ENCODE results near the gene ZNF778. TPM values are rescaled to one million over a fixed set of nuclear protein-coding genes. Genes with fewer than 3 reads are reported as not detected.

Gene ZNF778
- total RNA-seq, 1 experiment from 2014 or later = 15.3 TPM

DNA sequence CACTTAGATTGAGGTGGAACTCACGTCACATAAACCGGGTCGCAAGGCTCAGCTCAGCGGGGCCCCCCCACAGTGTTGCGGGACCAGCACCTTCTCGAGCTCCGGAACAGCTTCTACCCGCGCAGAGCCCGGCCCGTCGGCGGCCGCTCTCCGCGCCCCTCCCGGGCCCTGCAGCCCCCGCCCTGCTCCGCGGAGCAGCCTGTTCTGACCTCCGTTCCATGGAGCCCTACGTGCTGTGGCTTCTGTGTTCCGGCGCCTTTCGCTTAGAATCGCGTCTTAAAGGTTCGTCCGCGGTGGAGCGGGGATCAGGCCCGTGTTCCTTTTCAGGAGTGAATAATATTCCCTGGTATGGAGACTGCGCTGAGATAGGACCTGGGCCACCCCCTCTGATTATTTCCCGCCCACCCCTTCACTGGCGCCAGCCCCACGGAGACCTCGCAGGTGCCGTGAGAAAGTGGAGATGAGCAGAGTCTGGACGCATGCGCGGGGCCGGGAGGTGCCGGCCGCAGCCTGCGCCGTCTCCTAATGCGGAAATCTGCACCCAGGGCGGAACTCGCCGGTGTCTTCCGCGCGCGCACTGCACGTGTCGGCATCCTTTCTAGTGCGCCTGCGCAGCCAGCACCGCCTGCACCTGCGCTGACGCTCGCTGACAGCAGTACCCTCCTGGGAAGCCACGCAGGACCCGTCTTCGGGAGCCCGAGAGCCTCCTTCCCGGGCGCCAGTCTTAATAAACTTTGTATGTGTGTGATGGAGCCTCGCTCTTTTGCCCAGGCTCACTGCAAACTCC lies 30.9 kb downstream of the ZNF778 start:
- DNase-seq = no peak
- intact Hi-C loops (cut with micrococcal nuclease; ENCODE audit: unreplicated experiment) = no loop called here
- Mint-ChIP-seq H3K27ac (ENCODE audit: unreplicated experiment) (no peak overlapping the region), H3K4me3 (ENCODE audit: low read depth, unreplicated experiment) (no peak overlapping the region), H3K27me3 (ENCODE audit: unreplicated experiment) (peaks cover 34% of the 10 kb centered on the region), H3K4me1 (ENCODE audit: low read depth, unreplicated experiment) (peaks cover 2% of the 10 kb centered on the region), H3K9me3 (ENCODE audit: low read depth, unreplicated experiment) (peaks cover 8% of the 10 kb centered on the region), H3K36me3 (ENCODE audit: insufficient read depth, unreplicated experiment) (peaks cover 33% of the 10 kb centered on the region)
- TF ChIP-seq CTCF (IDR thresholded peaks at IDR 0.05; ENCODE audit: unreplicated experiment) = no peak
- no TSS peak for BruUV-seq (replicated peaks)
- CTCF ChIA-PET = no interaction called here

GRCh38 chr16:89253548-89254287 lies 36.2 kb downstream of the ZNF778 start:
- DNase-seq = no peak
- intact Hi-C loops (cut with micrococcal nuclease; ENCODE audit: unreplicated experiment) = no loop called here
- Mint-ChIP-seq H3K4me3 (ENCODE audit: low read depth, unreplicated experiment) (no peak overlapping the region), H3K4me1 (ENCODE audit: low read depth, unreplicated experiment) (peaks cover 20% of the 10 kb centered on the region), H3K27me3 (ENCODE audit: unreplicated experiment) (peaks cover 27% of the 10 kb centered on the region), H3K36me3 (ENCODE audit: insufficient read depth, unreplicated experiment) (peaks cover 32% of the 10 kb centered on the region), H3K9me3 (ENCODE audit: low read depth, unreplicated experiment) (peaks cover 8% of the 10 kb centered on the region), H3K27ac (ENCODE audit: unreplicated experiment) (no peak overlapping the region)
- no peak for TF ChIP-seq CTCF (IDR thresholded peaks at IDR 0.05; ENCODE audit: unreplicated experiment)
- no TSS peak for BruUV-seq (replicated peaks)
- CTCF ChIA-PET = interaction anchor here (0.6 to 0.7 kb wide), 2 partner anchors 342 to 608 kb away, joined by 3 read pairs; no protein-coding TSS in a partner anchor

DNA sequence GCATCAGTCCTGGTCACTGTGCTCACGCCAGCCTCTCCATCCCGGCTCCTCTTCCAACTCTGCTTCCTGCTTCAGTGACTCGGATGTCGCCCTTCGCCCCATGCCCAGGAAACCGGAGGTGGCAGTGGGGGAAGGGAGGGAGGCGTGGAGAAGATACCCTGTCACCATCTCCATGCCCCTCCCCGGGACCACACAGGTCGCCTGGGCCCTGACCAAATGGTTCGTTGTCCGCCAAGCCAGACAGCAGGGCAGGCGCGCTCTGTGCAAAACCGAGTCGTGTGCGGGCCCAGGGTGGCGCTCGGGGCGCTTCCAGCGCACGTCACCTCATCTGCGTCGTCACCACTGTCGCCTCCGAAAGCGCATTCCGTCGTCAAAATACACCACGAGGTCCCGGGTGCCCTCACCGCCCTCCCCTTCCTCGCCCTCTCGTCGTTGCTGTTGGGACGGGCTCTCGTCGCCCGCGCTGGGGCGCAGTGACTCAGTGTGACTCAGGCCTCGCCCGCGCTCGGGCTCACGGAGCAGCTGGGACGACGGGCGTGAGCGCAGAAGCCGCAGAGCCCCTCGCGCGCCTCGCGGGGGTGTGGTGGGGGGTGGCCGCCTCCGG lies 39.2 kb downstream of the ZNF778 start:
- Mint-ChIP-seq H3K27me3 (ENCODE audit: unreplicated experiment) (peaks cover 27% of the 10 kb centered on the region), H3K4me3 (ENCODE audit: low read depth, unreplicated experiment) (peak overlapping the region; percentile 66), H3K27ac (ENCODE audit: unreplicated experiment) (peak overlapping the region; percentile 72), H3K4me1 (ENCODE audit: low read depth, unreplicated experiment) (peaks cover 20% of the 10 kb centered on the region), H3K9me3 (ENCODE audit: low read depth, unreplicated experiment) (no peaks in the 10 kb centered on the region), H3K36me3 (ENCODE audit: insufficient read depth, unreplicated experiment) (peaks cover 21% of the 10 kb centered on the region)
- no peak for TF ChIP-seq CTCF (IDR thresholded peaks at IDR 0.05; ENCODE audit: unreplicated experiment)
- CTCF ChIA-PET = no interaction called here
- peak; percentile 71 for DNase-seq
- no TSS peak for BruUV-seq (replicated peaks)
- intact Hi-C loops (cut with micrococcal nuclease; ENCODE audit: unreplicated experiment) = no loop called here

- no TSS peak for BruUV-seq (replicated peaks)
- H3K4me1 Mint-ChIP-seq (ENCODE audit: low read depth, unreplicated experiment) = peaks cover 20% of the 10 kb centered on the region
- peak overlapping the region; percentile 72 for H3K27ac Mint-ChIP-seq (ENCODE audit: unreplicated experiment)
- H3K36me3 Mint-ChIP-seq (ENCODE audit: insufficient read depth, unreplicated experiment) = peaks cover 26% of the 10 kb centered on the region
- no peaks in the 10 kb centered on the region for H3K9me3 Mint-ChIP-seq (ENCODE audit: low read depth, unreplicated experiment)
- intact Hi-C loops (cut with micrococcal nuclease; ENCODE audit: unreplicated experiment) = no loop called here
- CTCF ChIA-PET = no interaction called here
- peak; percentile 8 for TF ChIP-seq CTCF (IDR thresholded peaks at IDR 0.05; ENCODE audit: unreplicated experiment)
- no peak for DNase-seq
- peaks cover 27% of the 10 kb centered on the region for H3K27me3 Mint-ChIP-seq (ENCODE audit: unreplicated experiment)
- H3K4me3 Mint-ChIP-seq (ENCODE audit: low read depth, unreplicated experiment) = peak overlapping the region; percentile 66
These were observed 39.8 kb downstream of the ZNF778 start for GRCh38 chr16:89257281-89257731.
